Skin epidermis (tissue), 12 donors: ENCODE data around the gene CXCL14.
"Not testable (repeated sequence)": the region's sequence is repeated elsewhere in the genome, so short reads cannot be mapped to it uniquely, and the experiment has no call there.

ENCODE experiments used
- H3K27ac ChIP-seq, 21 experiments: fragments of 200-600 bp; sonication (generic) in 11 of 21; one replicate each; pipeline ENCODE4 v1.5.0; 2020; ENCODE audit warnings: mild to moderate bottlenecking in 3 of 21, inconsistent platforms in 2 of 21, moderate library complexity in 2 of 21
- H3K4me3 ChIP-seq, 7 experiments: fragments of 200-600 bp; sonication (generic) in 2 of 7; one replicate each; pipeline ENCODE4 v1.5.0; 2020; ENCODE audit warnings: inconsistent platforms in 2 of 7, mild to moderate bottlenecking in 2 of 7, moderate library complexity in 1 of 7

Gene CXCL14

DNA sequence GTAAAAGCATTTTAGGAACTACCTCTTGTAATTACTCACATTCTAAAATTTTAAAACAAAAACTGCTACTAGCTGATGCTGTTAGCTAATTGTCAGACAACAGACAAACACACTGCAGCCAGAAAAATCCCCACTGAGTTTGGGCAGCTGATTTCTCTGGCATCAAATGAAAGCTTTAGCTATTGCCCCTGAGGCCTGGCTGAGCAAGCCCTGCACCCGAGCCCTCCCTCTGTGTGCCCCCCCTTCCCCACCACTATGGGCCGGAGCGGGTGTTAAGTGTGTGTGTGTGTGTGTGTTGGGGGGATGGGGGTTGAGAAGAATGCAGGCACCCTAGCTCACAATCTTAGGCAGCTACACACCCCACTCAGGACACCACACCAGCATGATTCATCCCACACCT is 45.5 kb downstream of the CXCL14 start:
- H3K4me3 ChIP-seq: no peak overlapping the region
- no peak overlapping the region for H3K27ac ChIP-seq

- H3K4me3 ChIP-seq, H3K27ac ChIP-seq: not testable (repeated sequence)
These were observed 49.2 kb downstream of the CXCL14 start for GRCh38 chr5:135529576-135529975.

DNA sequence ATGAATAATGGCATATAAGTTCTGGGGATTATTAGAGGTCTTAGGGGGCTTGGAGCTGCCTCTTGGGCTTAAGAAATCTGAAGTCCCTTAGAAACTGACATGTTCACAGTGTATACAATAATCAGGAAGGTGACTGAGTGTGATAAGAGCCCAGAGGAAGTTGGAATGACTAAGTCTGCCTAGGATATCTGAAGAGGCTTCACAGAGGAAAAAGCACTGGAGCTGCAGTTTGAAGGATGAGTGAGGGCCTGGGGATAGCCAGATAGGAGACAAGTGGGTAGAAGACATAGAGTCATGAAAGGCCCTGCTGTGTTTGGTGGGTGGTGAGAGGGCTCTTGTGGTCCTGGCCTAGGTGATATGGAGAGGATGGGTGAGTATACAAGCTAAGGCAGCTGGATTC is 51.9 kb downstream of the CXCL14 start:
- H3K4me3 ChIP-seq: no peak overlapping the region

GRCh38 chr5:135521964-135522363 is 56.8 kb downstream of the CXCL14 start:
- no peak overlapping the region for H3K27ac ChIP-seq
- no peak overlapping the region for H3K4me3 ChIP-seq

More for the DNA sequence above, 51.9 kb downstream of the CXCL14 start:
- H3K27ac ChIP-seq: no peak overlapping the region
